Measurements from ENCODE around the gene PKD2L2.
"Not testable (repeated sequence)": the region's sequence is repeated elsewhere in the genome, so short reads cannot be mapped to it uniquely, and the experiment has no call there.

Gene PKD2L2

DNA sequence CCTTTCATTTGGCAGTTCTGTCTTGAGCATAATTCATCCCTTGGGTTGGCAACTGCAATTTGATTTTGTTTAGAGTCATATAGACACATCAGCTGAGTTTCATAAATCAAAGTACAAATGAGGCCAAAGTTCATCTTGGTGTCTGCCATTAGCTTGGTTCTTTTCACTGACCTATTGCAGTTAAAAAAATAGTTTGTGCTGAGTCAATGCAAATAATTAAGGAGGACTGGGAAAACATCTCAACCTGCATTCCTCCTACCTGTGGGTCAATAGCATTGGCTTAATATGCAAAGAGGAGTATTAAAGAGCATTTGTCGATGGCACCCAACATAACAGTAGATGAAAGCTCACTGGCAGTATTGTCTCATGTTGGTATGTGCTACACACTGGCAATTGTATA is 1.6 kb downstream of the PKD2L2 start:
- DNase-seq, result no peak

DNA sequence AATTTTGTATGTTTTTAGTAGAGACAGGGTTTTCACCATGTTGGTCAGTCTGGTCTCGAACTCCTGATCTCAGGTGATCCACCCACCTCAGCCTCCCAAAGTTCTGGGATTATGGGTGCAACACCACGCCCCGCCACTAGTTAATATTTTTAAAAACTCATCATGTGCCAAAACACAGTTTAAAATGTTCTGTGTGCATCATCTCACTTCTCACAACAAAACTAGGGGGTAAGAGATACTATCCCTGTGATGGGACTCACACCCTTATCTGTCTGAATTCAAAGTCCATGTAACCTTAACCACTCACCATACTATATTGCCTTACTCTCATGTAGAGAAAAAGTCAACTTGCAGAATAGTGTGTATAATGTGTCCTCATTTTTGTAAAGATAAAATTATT is 2.6 kb downstream of the PKD2L2 start:
- no peak for DNase-seq

DNA sequence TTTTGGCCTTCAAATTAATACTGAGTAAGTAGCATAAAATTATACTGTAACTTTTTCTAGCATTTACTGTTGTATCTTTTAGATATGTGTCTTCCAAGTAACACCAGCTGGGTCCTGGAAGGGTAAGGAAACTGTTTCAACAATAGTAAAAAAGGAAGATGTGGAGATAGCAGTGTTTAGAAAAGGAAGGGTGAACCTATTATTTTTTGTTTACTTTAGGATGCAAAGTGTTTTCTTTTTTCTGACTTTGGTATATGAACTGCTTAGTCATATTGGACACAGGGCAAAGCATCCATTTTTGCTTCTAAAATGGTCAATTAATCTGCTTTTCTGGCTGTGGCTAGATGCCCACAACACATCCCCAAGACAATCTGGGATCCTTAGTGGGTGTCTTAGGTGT is 5.3 kb downstream of the PKD2L2 start:
- DNase-seq, result no peak

DNA sequence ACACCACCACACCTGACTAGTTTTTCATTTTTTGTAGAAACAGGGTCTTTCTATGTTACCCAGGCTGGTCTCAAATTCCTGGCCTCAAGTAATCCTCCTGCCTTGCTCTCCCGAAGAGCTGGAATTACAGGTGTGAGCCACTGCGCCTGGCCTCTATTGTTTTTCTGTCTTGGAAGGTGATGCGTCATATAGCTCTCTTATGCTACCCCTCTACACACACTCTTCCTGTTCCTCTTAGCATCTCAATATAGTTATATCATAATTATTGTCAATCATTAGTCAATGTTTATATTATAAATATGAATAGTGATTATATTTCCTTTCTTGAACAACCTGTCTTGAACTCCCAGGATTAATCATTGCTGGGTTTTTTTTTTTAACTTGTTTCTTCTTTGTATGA is 7.3 kb downstream of the PKD2L2 start:
- DNase-seq, result no peak

DNA sequence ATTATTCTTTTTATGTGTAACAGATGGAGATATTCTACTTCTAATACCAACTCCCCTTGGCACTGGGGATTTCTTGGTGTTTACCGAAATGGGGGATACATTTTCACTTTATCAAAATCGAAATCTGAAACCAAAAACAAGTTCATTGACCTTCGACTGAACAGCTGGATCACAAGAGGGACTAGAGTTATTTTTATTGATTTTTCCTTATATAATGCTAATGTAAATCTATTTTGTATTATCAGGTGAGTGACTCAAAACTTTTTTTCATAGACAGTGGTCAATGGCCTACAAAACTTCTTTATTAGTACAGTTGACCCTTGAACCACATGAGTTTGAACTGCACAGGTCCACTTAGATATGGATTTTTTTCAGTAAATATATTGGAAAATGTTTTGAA is 10.2 kb downstream of the PKD2L2 start:
- DNase-seq, result no peak

DNA sequence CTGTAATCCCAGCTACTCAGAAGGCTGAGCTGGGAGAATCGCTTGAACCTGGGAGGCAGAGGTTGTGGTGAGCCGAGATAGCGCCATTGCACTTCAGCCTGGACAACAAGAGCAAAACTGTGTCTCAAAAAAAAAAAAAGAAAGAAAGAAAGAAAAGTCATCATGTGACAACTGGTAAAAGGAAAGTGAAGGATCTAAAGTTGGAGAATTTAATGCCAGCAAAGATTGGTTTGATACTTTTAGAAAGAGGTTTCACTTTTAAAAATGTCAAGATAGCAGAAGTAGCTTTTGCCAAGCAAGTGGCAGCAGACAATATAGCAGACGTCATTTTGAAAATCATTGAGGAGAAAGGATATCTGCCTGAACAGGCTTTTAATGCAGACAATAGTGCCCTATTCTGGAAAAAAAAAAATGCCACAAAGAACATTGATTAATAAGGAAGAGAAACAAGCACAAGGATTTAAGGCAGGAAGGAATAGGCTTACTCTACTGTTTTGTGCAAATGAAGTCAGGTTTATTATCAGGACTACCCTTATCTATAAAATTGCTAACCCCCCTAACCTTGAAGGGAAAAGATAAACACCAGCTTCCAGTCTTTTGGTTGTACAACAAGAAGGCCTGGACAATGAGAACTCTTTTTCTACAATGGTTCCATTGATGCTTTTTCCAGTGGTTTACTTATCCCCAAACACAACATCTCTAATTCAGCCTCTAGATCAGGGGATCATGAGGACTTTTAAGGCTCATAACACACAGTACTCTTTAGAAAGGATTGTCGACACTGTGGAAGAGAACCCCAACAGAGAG is 12.0 kb downstream of the PKD2L2 start:
- DNase-seq, result no peak

DNA sequence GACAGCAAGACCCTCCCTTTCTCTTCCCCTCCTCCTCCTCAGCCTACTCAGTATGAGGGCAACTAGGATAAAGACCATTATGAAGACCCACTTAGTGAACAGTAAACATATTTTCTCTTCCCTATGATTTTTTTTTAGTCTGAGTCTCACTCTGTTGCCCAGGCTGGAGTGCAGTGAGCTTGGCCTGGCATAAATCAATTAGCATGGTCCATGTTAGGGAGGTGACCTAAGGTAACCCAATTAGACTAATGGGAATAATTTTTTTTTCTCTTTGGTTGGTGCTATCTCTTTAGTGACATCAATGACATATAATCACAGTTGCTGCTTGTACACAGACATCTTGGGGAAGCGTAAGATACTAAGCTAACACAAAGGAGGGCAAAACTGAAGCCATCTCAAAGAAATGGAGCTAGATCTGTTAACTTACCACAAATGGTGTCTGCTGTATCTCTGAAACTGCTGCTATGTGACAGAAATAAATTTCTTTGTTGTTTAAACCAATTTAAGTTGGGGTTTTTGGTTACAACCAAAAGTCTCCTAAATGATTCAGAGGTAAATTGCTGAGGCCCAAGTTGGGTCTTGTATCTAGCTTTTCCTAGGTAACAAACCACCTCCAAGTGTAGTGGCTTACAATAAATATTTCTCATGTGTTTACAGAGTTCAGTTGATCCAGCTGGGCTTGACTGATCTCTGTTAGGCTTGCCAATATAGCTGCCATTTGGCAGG is 13.3 kb downstream of the PKD2L2 start:
- DNase-seq, result no peak

DNA sequence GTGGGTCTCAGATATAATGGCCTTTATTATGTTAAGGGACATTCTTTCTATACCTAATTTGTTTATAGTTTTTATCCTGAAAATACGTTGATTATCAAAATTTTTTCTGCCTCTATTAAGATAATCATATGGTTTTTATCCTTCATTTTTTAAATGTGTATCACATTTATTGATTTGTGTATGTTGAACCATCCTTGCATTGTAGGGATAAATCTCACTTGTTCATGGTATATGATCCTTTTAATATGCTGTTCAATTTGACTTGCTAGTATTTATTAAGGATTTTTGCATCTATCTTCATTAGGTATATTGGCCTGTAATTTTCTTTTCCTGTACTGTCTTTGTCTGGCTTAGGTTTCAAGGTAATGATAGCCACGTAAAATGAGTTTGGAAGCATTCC is 25.5 kb downstream of the PKD2L2 start:
- no peak for DNase-seq

DNA sequence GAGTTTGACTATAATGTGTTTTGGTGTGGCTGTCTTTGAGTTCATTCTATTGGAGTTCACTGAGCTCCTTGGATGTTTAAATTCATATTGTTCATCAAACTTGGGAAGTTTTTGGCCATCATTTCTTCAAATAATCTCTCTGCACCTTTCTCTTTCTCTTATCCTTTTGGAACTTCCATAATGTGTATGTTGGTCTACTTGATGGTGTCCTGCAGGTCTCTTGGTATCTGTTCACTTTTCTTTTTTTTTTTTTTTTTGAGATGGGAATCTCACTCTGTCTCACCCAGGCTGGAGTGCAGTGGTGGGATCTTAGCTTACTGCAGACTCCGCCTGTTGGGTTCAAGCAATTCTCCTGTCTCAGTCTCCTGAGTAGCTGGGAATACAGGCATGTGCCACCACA is 27.7 kb downstream of the PKD2L2 start:
- no peak for DNase-seq

DNA sequence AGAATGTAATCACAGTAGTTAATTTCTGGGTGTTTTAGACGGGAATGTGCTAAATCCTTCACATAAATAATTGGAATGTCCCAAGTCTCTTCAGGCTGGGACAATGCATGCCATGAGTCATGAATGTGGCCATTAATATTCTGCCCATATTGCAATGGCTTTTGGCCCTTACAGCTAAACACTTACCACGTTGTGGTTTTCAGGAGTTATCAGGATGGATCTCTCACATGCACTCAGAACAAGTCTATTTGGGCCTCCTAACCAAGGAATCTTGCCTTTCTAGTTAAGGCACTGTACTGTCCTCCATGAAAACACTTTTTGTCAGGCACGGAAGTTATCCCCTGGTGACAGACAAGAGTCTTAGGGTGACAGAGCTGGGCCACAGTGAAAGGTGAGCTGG is 32.7 kb downstream of the PKD2L2 start:
- DNase-seq, result no peak

DNA sequence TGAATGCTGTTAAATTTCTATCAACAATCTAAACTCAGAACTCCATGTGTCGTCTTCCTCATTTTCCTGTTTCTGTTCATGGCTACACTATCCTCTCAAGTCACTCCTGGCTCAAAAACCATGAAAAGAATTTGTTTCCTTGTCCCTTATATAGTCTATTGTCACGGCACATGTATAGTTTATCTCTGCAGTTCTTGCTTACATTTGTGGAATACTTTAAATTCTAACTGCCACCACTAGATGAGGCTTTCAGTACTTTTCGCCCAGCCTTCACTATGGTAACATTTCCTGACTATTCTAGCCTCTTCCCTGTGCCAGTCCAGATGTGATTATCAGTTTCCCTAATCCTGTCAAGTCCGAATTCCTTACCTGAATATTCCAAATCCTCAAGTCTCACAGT is 34.6 kb downstream of the PKD2L2 start:
- DNase-seq, result no peak

DNA sequence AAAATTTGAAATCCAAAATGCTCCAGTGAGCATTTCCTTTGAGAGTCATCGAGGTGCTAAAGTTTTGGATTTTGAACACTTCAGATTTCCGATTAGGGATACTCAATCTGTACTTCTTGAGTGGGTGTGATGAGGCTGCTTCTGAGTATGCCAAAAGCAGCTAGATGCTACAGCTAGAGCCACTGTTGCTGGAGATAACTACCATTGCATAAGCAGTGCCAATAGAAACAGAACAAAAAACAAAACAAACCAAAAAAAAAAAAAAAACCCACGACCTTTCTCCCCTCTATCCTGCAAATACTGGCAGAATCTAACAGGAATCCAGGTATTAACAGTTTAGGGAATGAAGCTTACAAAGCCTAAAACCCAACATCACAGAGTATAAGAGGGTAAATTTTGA is 43.5 kb downstream of the PKD2L2 start:
- DNase-seq, result no peak

DNA sequence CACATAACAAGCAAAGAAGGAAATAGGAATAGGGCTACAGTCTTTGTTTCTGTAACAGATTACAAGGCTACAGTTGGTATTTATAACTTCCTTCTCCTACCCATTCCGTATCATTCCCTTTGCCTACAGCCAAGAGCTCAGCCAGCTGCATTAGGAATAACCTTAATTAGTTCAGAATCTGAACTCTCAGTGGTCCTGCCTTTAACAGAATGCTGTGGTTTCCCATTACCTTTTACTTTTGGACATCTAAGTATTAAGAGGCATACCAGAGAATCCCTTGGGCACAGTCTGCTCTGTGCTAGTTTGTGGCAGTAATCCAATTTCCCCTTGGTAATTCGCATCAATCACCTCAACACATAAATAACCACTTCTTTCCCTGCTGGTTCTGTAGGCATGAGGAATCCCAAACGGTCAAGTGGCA is 44.2 kb downstream of the PKD2L2 start:
- DNase-seq, result no peak

DNA sequence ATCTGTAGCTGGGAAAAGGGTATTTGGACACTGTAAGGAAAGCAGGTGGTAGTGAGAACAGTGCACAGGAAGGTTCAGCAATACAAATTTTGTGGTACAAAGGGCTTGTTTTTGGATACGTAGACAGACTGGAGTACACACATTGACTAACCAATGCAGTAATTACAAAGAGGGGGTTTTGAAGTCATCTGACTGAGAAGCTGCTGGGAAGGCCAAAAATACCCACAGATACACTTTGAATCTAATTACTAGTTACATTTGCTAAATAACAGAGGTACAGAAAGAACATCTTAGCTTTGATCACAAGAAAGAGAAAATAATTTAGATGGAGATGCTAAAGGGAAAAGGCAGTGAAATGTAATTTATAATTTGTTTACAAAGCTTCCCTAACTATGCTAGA is 45.9 kb downstream of the PKD2L2 start:
- no peak for DNase-seq

DNA sequence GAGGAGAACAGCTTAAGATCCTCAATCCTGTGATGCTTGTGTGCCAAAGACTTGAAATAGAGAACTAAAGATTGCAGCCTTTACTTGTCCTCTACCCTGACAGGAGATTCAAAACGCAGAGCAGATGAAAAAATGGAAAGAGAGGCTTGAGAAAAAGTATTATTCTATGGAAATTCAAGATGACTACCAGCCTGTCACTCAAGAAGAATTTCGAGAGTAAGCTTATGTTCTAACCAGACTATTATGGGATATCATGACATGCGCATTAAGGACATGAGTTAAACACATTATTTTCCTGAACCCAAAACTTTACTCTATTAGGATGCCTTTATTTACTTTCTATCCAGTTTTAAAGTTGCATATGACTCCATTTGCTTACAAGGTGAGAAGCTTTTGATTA is 46.4 kb downstream of the PKD2L2 start:
- DNase-seq, result no peak

DNA sequence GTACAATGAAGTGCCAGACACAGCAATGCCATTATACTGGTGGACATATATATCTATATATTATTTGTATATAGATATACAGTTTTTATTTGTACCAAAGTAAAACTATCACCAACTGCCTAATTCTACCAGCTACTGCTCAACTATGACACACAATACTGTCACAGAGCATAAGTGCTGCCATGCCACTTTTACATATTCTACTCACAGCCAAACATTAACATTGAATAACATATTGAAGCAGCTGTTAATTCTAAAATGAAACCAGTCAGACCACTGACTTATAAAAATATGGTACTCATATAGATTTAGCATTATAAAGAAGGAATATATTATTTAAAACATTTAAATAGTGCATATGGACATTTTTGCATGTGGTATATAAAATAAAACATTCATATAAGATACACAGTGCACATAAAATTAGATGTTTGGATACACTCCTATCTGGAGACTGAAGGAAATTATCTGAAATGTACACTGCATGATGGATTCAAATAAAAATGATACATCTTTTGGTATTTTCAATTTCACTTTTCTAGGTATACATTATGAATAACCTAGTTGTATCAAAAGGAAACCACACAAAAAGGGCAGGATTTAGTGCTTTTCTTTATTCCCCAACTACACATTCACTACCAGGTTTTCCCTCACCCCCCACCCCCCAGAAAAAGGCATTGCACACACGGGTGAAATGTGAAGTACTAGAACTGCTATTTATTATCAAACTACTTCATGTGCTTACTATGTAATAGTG is 48.9 kb downstream of the PKD2L2 start:
- peak in 1 of 2 donors; percentile 2 for DNase-seq

DNA sequence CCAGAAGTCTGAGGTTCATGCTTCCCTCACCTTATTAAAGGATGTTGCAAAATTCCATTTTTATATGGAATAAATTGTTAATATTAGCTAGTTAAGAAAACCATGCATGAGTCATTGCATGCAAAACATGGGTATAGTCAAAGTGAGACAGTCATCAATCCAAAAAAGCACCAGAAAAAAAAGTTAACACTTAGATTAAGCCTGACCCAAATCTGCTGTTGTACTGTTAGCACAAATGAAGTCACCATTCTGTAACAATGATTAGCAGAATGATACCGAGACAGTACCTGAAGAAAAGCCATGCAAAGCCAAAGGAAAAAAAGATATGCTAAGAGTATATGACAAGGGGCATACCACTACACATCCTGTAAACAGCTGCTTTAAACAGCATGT is 49.5 kb downstream of the PKD2L2 start:
- DNase-seq, result no peak

DNA sequence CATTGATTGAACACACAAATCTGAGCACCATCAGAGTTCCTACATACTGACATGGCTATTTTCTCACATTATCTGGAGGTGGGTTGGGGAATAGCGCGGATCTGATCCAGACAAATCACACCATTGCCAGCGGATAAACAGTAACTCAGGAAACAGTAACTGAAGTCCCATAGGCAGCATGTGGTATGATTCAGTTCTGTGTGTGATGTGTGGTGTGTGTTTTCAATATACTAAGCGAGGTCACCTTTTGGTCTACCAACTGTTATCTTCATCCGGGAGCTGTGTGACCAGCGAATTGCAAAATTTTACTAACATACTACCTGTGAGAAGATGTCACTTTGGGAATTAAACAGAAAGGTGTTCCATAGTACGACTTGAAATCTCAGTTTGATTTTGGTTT is 50.1 kb downstream of the PKD2L2 start:
- no peak for DNase-seq

DNA sequence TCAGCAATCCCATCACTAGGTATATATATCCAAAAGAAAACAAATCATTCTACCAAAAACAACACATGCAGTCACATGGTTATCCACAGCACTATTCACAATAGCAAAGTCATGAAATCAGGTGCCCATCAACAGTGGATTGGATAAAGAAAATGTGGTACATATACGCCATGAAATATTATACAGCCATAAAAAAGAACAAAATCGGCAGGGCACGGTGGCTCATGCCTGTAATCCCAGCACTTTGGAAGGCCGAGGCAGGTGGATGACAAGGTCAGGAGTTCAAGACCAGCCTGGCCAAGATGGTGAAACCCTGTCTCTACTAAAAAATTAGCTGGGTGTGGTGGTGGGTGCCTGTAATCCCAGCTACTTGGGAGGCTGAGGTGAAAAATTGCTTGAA is 55.0 kb downstream of the PKD2L2 start:
- DNase-seq, result not testable (repeated sequence)

DNA sequence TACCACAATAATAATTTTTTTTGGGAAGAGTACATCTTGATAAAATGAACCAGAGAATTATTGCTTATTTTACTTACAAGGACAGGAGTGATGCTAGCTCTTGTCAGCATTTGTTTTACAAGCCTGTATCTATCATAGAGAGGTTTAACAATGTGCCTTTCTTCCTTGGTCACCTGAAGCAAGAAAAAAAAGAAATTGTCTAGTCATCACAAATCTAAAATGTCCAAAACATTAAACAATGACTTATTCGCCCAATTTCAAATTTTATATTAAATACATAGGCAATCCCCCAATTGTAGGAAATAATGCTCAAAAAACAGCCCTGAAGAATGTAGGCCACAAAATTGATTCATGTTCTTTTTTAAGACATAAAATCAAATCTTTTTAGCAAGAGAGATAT is 56.6 kb downstream of the PKD2L2 start:
- no peak for DNase-seq

DNA sequence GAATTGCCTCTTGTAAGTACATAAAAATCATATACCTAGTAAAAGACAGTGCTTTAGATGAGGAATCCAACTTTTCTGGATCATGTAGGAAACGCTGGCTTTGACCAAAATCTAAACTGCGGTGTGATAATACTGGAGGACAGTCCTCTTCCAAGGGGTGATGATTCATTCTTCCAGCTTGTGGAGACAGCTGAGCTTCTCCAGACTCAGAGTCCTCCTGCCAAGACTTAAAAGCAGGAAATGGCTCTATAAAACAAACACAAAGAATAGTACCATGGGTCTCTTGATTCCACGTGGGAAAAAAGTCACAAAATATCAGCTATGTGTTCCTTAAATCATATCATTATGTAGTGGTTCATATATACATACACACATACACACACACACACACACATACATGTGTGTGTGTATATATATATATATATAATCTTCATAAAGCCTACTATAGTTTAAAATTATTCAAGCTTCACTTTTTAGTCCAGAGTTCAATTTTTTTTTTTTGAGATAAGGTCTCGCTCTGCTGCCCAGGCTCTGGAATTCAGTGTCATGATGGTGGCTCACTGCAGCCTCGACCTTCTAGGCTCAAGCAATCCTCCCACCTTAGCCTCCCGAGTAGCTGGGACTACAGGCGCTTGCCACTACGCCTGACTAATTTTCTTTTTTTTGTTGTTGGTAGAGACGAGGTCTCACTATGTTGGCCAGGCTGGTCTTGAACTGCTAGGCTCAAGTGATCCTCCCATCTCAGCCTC is 65.0 kb downstream of the PKD2L2 start:
- no peak for DNase-seq

DNA sequence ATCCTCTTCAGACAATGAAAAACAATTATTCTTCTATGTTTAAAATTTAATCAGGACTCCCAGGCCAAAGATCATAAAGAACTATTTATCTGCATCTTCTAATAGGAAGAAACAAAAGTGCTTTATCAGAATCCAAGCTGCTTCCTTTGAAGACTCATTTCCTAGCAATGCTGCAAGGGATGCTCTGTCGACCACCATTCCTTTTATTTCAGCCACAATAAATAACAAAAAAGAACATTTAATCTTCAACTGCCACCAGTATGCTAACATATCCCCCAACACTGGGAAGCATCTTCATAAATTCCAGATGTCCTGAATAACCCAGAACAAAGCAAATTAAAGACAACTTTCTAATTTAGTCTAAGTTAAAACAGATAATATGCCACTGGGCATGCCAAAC is 68.7 kb downstream of the PKD2L2 start:
- DNase-seq, result no peak

DNA sequence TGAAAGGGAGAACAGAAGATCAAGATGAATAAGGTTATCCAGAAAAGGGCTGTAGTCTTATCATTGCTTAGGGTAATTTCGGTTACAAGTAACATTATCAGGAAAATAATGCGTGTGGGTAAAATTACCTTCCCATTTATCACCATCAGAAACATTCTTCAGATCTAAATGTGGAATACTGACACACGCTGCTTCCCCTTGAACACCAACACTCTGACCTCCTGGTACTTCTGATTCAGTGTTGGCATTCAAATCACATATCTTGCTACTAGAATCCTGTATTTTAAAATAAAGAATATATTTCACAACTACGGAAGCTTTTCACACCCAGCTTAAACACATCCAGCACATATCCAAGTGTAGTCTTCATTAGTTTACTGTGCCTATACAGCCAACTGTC is 70.2 kb downstream of the PKD2L2 start:
- no peak for DNase-seq
